Neural progenitor cell (in vitro differentiated cells): ENCODE measurements around the gene TRA2A. TPM values are rescaled to one million over a fixed set of nuclear protein-coding genes. Genes with fewer than 3 reads are reported as not detected.

ENCODE experiments used
- DNase-seq: peaks from one replicate; pipeline ENCODE4 v3.0.0-alpha.2; 2016; ENCODE audit warnings: low spot score
- H2AFZ ChIP-seq: fragments of 200-600 bp; sonication (generic); replicated peaks from 2 replicates; pipeline ENCODE4 v1.6.1; 2016; ENCODE audit warnings: antibody characterized with exemption
- H3F3A ChIP-seq: fragments of 200-600 bp; sonication (generic); 2 replicates; pipeline ENCODE4 v1.6.1; 2016; ENCODE audit warnings: antibody characterized with exemption, low read depth
- H3K27ac ChIP-seq: fragments of 200-600 bp; sonication (generic); 2 replicates; pipeline ENCODE4 v1.5.1; 2016; ENCODE audit warnings: mild to moderate bottlenecking
- H3K27me3 ChIP-seq: fragments of 200-600 bp; sonication (generic); 2 replicates; pipeline ENCODE4 v1.6.1; 2016; ENCODE audit warnings: mild to moderate bottlenecking, moderate library complexity
- H3K36me3 ChIP-seq: fragments of 200-600 bp; sonication (generic); 2 replicates; pipeline ENCODE4 v1.5.1; 2016
- H3K4me1 ChIP-seq: fragments of 200-600 bp; sonication (generic); 2 replicates; pipeline ENCODE4 v1.6.1; 2016; ENCODE audit warnings: mixed run types
- H3K4me2 ChIP-seq: fragments of 200-600 bp; sonication (generic); 2 replicates; pipeline ENCODE4 v1.6.1; 2016
- H3K4me3 ChIP-seq: fragments of 200-600 bp; sonication (generic); 2 replicates; pipeline ENCODE4 v1.5.1; 2016
- H3K79me2 ChIP-seq: fragments of 200-600 bp; sonication (generic); 2 replicates; pipeline ENCODE4 v1.6.1; 2016; ENCODE audit warnings: low read depth
- H3K9ac ChIP-seq: fragments of 200-600 bp; sonication (generic); 2 replicates; pipeline ENCODE4 v1.6.1; 2016
- H3K9me3 ChIP-seq: fragments of 200-600 bp; sonication (generic); 2 replicates; pipeline ENCODE4 v1.5.1; 2016; ENCODE audit warnings: low read depth
- H4K20me1 ChIP-seq: fragments of 200-600 bp; sonication (generic); 2 replicates; pipeline ENCODE4 v1.6.1; 2016; ENCODE audit warnings: low read depth
- H3K27ac Mint-ChIP-seq: 3 replicates; pipeline ENCODE4 v1.8.0; 2021; ENCODE audit warnings: mixed read lengths
- H3K27me3 Mint-ChIP-seq: 2 replicates; pipeline ENCODE4 v1.8.0; 2022; ENCODE audit warnings: low read depth, mild to moderate bottlenecking, inconsistent platforms, moderate library complexity, mixed read lengths; ENCODE audit not compliant: insufficient read depth
- H3K36me3 Mint-ChIP-seq: 3 replicates; pipeline ENCODE4 v1.8.0; 2021; ENCODE audit warnings: mixed read lengths
- H3K4me1 Mint-ChIP-seq: 3 replicates; pipeline ENCODE4 v1.8.0; 2021; ENCODE audit warnings: mixed read lengths
- H3K4me3 Mint-ChIP-seq: 3 replicates; pipeline ENCODE4 v1.8.0; 2021; ENCODE audit warnings: mild to moderate bottlenecking, moderate library complexity, mixed read lengths
- H3K9me3 Mint-ChIP-seq: 3 replicates; pipeline ENCODE4 v1.8.0; 2020; ENCODE audit warnings: mixed read lengths
- EZH2 ChIP-seq: fragments of 200-600 bp; sonication (generic); IDR thresholded peaks from 2 replicates; pipeline ENCODE4 v1.6.1; 2017; ENCODE audit warnings: antibody characterized with exemption, mild to moderate bottlenecking, moderate library complexity
- EZH2phosphoT487 ChIP-seq: fragments of 200-600 bp; sonication (generic); IDR thresholded peaks from 2 replicates; pipeline ENCODE4 v1.6.1; 2017; ENCODE audit warnings: antibody characterized with exemption
- total RNA-seq: library from RNA; depleted of rRNA; stranded (reverse); fragments of >200 nt; gene quantifications from 2 replicates; pipeline ENCODE4 v1.2.3, GENCODE V29; 2015; ENCODE audit warnings: low replicate concordance
- TF ChIP-seq, protein P1 (sequence below): fragments of 200-600 bp; sonication (generic); IDR thresholded peaks from 2 replicates; pipeline ENCODE4 v1.5.1; 2017; ENCODE audit warnings: antibody characterized with exemption, mild to moderate bottlenecking

Gene TRA2A
- total RNA-seq, 1 donor from 2014 or later: 126 TPM

DNA sequence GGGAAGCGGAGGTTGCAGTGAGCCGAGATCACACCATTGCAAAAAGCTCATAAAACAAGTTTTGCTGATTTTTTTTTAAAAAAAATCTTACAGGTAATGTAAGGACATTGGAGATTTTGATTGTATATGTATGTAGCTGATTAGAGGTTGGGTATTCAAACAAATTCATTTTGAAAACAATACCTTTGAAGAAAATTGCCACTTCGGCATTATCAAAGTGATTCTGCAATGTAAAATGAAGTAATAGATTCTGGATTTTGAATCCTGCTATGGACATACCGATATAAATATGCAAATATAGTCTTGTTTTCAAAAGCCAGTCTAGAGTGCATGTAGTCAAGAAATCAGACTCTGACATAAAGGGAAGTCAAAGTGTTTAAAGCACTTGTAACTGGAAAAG lies 49.1 kb downstream of the TRA2A start:
- Histone ChIP-seq H3K27me3 (no peaks in the 10 kb centered on the region), H3K27ac (no peak overlapping the region), H4K20me1 (no peaks in the 10 kb centered on the region), H3K36me3 (no peaks in the 10 kb centered on the region), H3K4me2 (no peak overlapping the region), H3K4me1 (peaks cover 16% of the 10 kb centered on the region), H3K9me3 (no peaks in the 10 kb centered on the region), H3K9ac (no peak overlapping the region), H3K79me2 (peaks cover 46% of the 10 kb centered on the region), H2AFZ (no peak overlapping the region), H3K4me3 (no peak overlapping the region), H3F3A (peaks cover 7% of the 10 kb centered on the region)
- TF ChIP-seq EZH2 (no peak), EZH2phosphoT487 (no peak)
- TF ChIP-seq, protein P1, sequence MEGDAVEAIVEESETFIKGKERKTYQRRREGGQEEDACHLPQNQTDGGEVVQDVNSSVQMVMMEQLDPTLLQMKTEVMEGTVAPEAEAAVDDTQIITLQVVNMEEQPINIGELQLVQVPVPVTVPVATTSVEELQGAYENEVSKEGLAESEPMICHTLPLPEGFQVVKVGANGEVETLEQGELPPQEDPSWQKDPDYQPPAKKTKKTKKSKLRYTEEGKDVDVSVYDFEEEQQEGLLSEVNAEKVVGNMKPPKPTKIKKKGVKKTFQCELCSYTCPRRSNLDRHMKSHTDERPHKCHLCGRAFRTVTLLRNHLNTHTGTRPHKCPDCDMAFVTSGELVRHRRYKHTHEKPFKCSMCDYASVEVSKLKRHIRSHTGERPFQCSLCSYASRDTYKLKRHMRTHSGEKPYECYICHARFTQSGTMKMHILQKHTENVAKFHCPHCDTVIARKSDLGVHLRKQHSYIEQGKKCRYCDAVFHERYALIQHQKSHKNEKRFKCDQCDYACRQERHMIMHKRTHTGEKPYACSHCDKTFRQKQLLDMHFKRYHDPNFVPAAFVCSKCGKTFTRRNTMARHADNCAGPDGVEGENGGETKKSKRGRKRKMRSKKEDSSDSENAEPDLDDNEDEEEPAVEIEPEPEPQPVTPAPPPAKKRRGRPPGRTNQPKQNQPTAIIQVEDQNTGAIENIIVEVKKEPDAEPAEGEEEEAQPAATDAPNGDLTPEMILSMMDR: no peak
- peaks cover 8% of the 10 kb centered on the region for H3K4me1 Mint-ChIP-seq
- DNase-seq: no peak
- peaks cover 4% of the 10 kb centered on the region for H3K36me3 Mint-ChIP-seq
- H3K27me3 Mint-ChIP-seq: peaks cover 5% of the 10 kb centered on the region
- H3K9me3 Mint-ChIP-seq: no peaks in the 10 kb centered on the region
- H3K27ac Mint-ChIP-seq: no peak overlapping the region
- H3K4me3 Mint-ChIP-seq: no peak overlapping the region

DNA sequence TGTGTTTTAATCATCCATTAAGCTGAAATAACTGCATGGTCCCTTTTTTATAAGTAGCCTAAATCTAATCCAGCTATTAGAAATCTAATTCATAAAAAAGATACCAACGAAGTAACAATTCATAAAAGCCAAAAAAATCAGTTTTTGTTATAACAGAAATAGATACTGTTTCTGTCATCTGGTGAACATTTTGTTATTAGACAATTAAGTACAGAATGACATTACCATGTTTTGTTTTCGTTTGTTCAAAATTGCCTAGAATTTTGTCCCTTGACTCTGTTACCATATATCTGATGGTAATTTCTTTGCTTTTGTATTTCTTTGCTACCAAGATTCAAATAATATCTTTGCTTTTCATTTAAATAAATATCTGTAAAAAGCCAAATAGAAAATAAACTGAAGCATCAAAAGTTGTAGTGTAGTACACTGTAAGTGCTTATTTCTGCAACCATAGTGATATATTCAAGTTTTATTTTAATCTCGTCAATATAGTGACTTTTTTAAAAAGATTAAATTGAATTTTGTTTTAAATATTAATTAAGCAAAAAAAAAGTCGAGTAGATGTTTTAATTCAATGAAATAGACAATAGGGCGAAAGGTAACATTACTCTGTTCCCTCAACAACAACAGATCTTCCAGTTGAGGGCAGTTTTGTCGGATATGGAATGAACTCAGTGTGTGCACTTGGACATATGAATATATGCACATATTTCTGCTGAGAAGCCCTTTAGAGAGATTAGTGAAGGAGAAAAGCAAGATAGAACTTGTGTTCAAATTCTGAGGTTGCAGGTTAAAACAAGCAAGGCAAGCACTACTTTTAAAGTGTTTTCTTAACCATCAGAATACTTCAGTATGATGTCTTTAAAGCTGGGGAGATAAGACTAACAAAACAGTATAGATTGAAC lies 53.6 kb downstream of the TRA2A start:
- no peaks in the 10 kb centered on the region for H4K20me1 ChIP-seq
- H3K4me1 ChIP-seq: peaks cover 27% of the 10 kb centered on the region
- H3K4me2 ChIP-seq: peak overlapping the region; percentile 95
- H3K27me3 ChIP-seq: no peaks in the 10 kb centered on the region
- no peak overlapping the region for H3K9ac ChIP-seq
- Mint-ChIP-seq H3K4me1 (peaks cover 17% of the 10 kb centered on the region), H3K36me3 (no peaks in the 10 kb centered on the region), H3K4me3 (no peak overlapping the region), H3K27ac (no peak overlapping the region), H3K27me3 (no peaks in the 10 kb centered on the region), H3K9me3 (no peaks in the 10 kb centered on the region)
- H3K79me2 ChIP-seq: peaks cover 85% of the 10 kb centered on the region
- TF ChIP-seq EZH2phosphoT487: no peak
- no peak for TF ChIP-seq EZH2
- TF ChIP-seq, protein P1: no peak
- no peak overlapping the region for H2AFZ ChIP-seq
- no peak overlapping the region for H3K27ac ChIP-seq
- H3K36me3 ChIP-seq: no peaks in the 10 kb centered on the region
- peaks cover 37% of the 10 kb centered on the region for H3F3A ChIP-seq
- H3K9me3 ChIP-seq: no peaks in the 10 kb centered on the region
- no peak for DNase-seq
- no peak overlapping the region for H3K4me3 ChIP-seq

DNA sequence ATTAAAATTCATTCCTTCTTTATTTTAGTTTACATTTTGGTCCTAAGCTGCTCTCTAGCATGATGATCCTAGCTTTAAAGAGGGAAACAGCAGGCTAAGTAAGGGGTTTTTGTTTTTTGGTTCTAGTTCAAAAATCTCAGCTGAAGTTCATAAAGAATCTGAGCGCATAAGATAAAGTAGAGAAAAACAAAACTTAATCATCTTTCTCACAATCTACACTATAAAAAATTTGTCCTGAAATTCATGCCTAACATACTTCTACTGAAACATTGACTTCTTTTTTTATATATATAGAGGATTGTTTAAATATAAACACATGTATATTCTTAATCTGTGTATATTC lies 54.7 kb downstream of the TRA2A start:
- H3K27ac ChIP-seq: no peak overlapping the region
- H3K4me2 ChIP-seq: peak overlapping the region; percentile 95
- peaks cover 34% of the 10 kb centered on the region for H3K4me1 ChIP-seq
- H3K27me3 ChIP-seq: no peaks in the 10 kb centered on the region
- Mint-ChIP-seq H3K36me3 (no peaks in the 10 kb centered on the region), H3K4me3 (peak overlapping the region; percentile 93), H3K9me3 (no peaks in the 10 kb centered on the region), H3K27me3 (no peaks in the 10 kb centered on the region), H3K27ac (peak overlapping the region; percentile 42), H3K4me1 (peaks cover 22% of the 10 kb centered on the region)
- peaks cover 46% of the 10 kb centered on the region for H3F3A ChIP-seq
- TF ChIP-seq EZH2phosphoT487: no peak
- TF ChIP-seq, protein P1: no peak
- TF ChIP-seq EZH2: no peak
- no peaks in the 10 kb centered on the region for H3K36me3 ChIP-seq
- H2AFZ ChIP-seq: no peak overlapping the region
- peak overlapping the region; percentile 5 for H3K9ac ChIP-seq
- no peak for DNase-seq
- peak overlapping the region; percentile 94 for H3K4me3 ChIP-seq
- H4K20me1 ChIP-seq: no peaks in the 10 kb centered on the region
- H3K9me3 ChIP-seq: no peaks in the 10 kb centered on the region
- H3K79me2 ChIP-seq: peaks cover 87% of the 10 kb centered on the region
